Caco-2 (cell line): ENCODE measurements around the gene HOATZ. TPM values are rescaled to one million over a fixed set of nuclear protein-coding genes. Genes with fewer than 3 reads are reported as not detected.

Experiments
- BruUV-seq: library from RNA; stranded (reverse); fragments of 400-500 nt; replicated peaks from 2 replicates; lab custom pipeline; 2021; lab: Mats Ljungman, UMichigan
- CTCF ChIA-PET: fragments of 300-600 bp; sonication (Branson Sonifier 250); formaldehyde crosslinking; loops from one replicate; lab custom pipeline; 2022; ENCODE audit warnings: antibody characterized with exemption; lab: Charles Lee
- POLR2A ChIA-PET: fragments of 300-600 bp; sonication (Branson Sonifier 250); formaldehyde crosslinking; loops from one replicate; lab custom pipeline; 2022; ENCODE audit warnings: antibody characterized with exemption; lab: Charles Lee
- DNase-seq, 2 experiments: peaks; one replicate each; pipeline versions ENCODE4 v3.0.0 to v3.0.0-alpha.2; 2020 to 2022
- H3K27me3 ChIP-seq: replicated peaks from 2 replicates; pipeline ENCODE4 v1.6.0; 2011; ENCODE audit warnings: low read length; ENCODE audit not compliant: control insufficient read depth, insufficient read depth
- H3K36me3 ChIP-seq: 2 replicates; pipeline ENCODE4 v1.5.1; 2011; ENCODE audit warnings: low read length; ENCODE audit not compliant: control insufficient read depth, insufficient read depth
- H3K4me1 ChIP-seq: fragments of 250-450 bp; sonication (Bioruptor Pico); 2 replicates; pipeline ENCODE4 v1.5.1; 2020; ENCODE audit warnings: mild to moderate bottlenecking
- H3K4me3 ChIP-seq: 2 replicates; pipeline ENCODE4 v1.5.1; 2011; ENCODE audit warnings: low read depth, mild to moderate bottlenecking, control low read depth, low read length
- H3K9me3 ChIP-seq: fragments of 250-450 bp; sonication (Bioruptor Pico); 2 replicates; pipeline ENCODE4 v1.5.1; 2020; ENCODE audit warnings: mild to moderate bottlenecking, moderate library complexity
- H3K27ac Mint-ChIP-seq: one replicate; pipeline ENCODE4 v1.8.0; 2022; ENCODE audit warnings: mixed read lengths; ENCODE audit not compliant: unreplicated experiment
- H3K27me3 Mint-ChIP-seq: one replicate; pipeline ENCODE4 v1.8.0; 2022; ENCODE audit warnings: mixed read lengths; ENCODE audit not compliant: insufficient read depth, unreplicated experiment
- H3K36me3 Mint-ChIP-seq: one replicate; pipeline ENCODE4 v1.8.0; 2022; ENCODE audit warnings: mild to moderate bottlenecking, mixed read lengths; ENCODE audit not compliant: insufficient read depth, unreplicated experiment
- H3K4me1 Mint-ChIP-seq: one replicate; pipeline ENCODE4 v1.8.0; 2022; ENCODE audit warnings: low read depth, mixed read lengths; ENCODE audit not compliant: unreplicated experiment
- H3K4me3 Mint-ChIP-seq: one replicate; pipeline ENCODE4 v1.8.0; 2022; ENCODE audit warnings: mild to moderate bottlenecking, moderate library complexity, mixed read lengths; ENCODE audit not compliant: unreplicated experiment
- H3K9me3 Mint-ChIP-seq: one replicate; pipeline ENCODE4 v1.8.0; 2022; ENCODE audit warnings: mixed read lengths; ENCODE audit not compliant: unreplicated experiment
- intact Hi-C: fragments of 100-400 bp; cut with micrococcal nuclease; formaldehyde crosslinking; loops from one replicate; pipeline ENCODE4 v1.10.0; 2022; ENCODE audit not compliant: unreplicated experiment
- total RNA-seq: library from RNA; stranded (reverse); gene quantifications from 2 replicates; pipeline ENCODE4 v1.2.3, GENCODE V29; 2022
- TF ChIP-seq, protein P1 (sequence below), 2 experiments: fragments of 200-600 bp in 1 of 2; IDR thresholded peaks; 1 replicate in 1 of 2; 2 replicates in 1 of 2; pipeline versions ENCODE4 v1.5.1 to v1.8.0; 2011 to 2022; ENCODE audit warnings: antibody characterized with exemption in 1 of 2, control low read depth in 1 of 2, inconsistent platforms in 1 of 2, low read depth in 1 of 2, low read length in 1 of 2, mild to moderate bottlenecking in 1 of 2, moderate library complexity in 1 of 2; ENCODE audit not compliant: insufficient read depth in 1 of 2, severe bottlenecking in 1 of 2, unreplicated experiment in 1 of 2

Gene HOATZ
- total RNA-seq, 1 experiment from 2014 or later: not detected

DNA sequence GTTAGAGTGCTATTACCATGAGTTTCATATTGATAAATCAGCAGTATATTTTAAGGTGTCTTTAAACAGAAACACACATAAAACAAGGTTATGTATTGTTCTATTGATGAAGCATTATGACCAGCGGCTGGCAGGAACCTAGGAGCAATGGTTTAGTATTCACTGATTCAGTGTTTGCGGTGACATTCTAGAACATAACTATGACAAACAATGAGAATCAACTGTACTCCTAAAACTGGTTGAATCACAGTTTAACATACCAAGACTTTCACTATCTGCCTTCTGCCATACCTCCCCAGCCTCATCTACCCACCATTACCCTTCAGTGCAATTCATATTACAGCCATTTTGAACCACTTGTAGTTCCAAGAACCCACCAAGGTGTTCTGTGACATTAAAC, 8.8 kb downstream of the HOATZ start:
- H3K4me3 Mint-ChIP-seq: no peak overlapping the region
- BruUV-seq: no TSS peak
- ChIA-PET CTCF (no interaction called here), POLR2A (no interaction called here)
- H3K27ac Mint-ChIP-seq: no peak overlapping the region
- peaks cover 11% of the 10 kb centered on the region for H3K4me1 Mint-ChIP-seq
- H3K9me3 Mint-ChIP-seq: no peaks in the 10 kb centered on the region
- peaks cover 27% of the 10 kb centered on the region for H3K4me1 ChIP-seq
- no peaks in the 10 kb centered on the region for H3K36me3 ChIP-seq
- no peaks in the 10 kb centered on the region for H3K9me3 ChIP-seq
- intact Hi-C loops: no loop called here
- no peaks in the 10 kb centered on the region for H3K27me3 ChIP-seq
- no peaks in the 10 kb centered on the region for H3K27me3 Mint-ChIP-seq
- H3K4me3 ChIP-seq: no peak overlapping the region
- TF ChIP-seq, protein P1, sequence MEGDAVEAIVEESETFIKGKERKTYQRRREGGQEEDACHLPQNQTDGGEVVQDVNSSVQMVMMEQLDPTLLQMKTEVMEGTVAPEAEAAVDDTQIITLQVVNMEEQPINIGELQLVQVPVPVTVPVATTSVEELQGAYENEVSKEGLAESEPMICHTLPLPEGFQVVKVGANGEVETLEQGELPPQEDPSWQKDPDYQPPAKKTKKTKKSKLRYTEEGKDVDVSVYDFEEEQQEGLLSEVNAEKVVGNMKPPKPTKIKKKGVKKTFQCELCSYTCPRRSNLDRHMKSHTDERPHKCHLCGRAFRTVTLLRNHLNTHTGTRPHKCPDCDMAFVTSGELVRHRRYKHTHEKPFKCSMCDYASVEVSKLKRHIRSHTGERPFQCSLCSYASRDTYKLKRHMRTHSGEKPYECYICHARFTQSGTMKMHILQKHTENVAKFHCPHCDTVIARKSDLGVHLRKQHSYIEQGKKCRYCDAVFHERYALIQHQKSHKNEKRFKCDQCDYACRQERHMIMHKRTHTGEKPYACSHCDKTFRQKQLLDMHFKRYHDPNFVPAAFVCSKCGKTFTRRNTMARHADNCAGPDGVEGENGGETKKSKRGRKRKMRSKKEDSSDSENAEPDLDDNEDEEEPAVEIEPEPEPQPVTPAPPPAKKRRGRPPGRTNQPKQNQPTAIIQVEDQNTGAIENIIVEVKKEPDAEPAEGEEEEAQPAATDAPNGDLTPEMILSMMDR (IDR thresholded peaks at IDR 0.05; ENCODE audit: insufficient read depth in 1 of 2, low read depth in 1 of 2, low read length in 1 of 2, severe bottlenecking in 1 of 2, unreplicated experiment in 1 of 2): no peak
- no peaks in the 10 kb centered on the region for H3K36me3 Mint-ChIP-seq
- DNase-seq: no peak

DNA sequence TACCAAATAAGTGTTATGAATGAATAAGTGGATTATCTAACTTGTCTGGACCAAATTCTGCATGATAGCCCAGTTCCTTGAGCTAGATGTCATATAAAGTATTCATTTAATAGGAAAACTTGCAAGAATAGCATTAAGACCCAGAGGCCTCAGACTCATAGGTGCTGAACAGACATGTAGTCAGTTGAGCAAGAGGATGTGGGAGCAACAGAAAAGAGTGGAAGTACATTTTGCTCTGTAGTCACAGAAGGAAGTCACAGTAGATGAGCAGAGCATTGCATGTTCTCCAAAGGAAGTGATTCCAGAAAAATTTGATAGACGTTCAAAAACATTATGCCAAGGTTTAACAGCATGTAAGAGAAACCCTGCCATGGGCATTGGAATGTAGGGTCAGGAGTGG, 9.5 kb downstream of the HOATZ start:
- no peaks in the 10 kb centered on the region for H3K27me3 ChIP-seq
- H3K4me1 ChIP-seq: peaks cover 34% of the 10 kb centered on the region
- no peak for DNase-seq
- CTCF ChIA-PET: no interaction called here
- Mint-ChIP-seq H3K4me1 (peaks cover 11% of the 10 kb centered on the region), H3K4me3 (no peak overlapping the region), H3K36me3 (no peaks in the 10 kb centered on the region), H3K27ac (no peak overlapping the region), H3K9me3 (no peaks in the 10 kb centered on the region), H3K27me3 (no peaks in the 10 kb centered on the region)
- intact Hi-C loops: no loop called here
- TF ChIP-seq, protein P1 (IDR thresholded peaks at IDR 0.05; ENCODE audit: insufficient read depth in 1 of 2, low read depth in 1 of 2, low read length in 1 of 2, severe bottlenecking in 1 of 2, unreplicated experiment in 1 of 2): no peak
- H3K36me3 ChIP-seq: no peaks in the 10 kb centered on the region
- H3K4me3 ChIP-seq: no peak overlapping the region
- H3K9me3 ChIP-seq: no peaks in the 10 kb centered on the region
- BruUV-seq: no TSS peak
- POLR2A ChIA-PET: no interaction called here

DNA sequence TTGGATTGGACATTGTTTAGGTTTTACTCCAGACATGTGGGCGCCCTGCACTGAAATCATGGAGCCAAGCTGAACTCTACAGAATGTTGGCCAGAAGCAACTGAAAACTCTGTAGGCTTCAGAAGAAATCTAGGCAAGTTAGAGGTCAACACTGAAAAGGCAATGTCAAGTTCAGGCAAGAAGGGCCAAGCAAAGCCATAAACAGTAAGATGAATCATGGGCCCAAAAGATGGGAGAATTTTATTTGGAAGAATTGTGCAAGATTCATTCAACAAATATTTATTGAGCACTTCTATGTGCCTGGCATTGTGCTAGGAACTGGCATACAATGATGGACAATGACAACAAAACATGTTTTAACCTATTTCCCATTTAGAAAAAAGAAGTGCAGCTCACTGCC, 10.9 kb downstream of the HOATZ start:
- Mint-ChIP-seq H3K9me3 (no peaks in the 10 kb centered on the region), H3K27ac (no peak overlapping the region), H3K4me1 (peaks cover 19% of the 10 kb centered on the region), H3K4me3 (no peak overlapping the region), H3K27me3 (no peaks in the 10 kb centered on the region), H3K36me3 (no peaks in the 10 kb centered on the region)
- no peak for DNase-seq
- no peaks in the 10 kb centered on the region for H3K9me3 ChIP-seq
- no peak overlapping the region for H3K4me3 ChIP-seq
- TF ChIP-seq, protein P1 (IDR thresholded peaks at IDR 0.05; ENCODE audit: insufficient read depth in 1 of 2, low read depth in 1 of 2, low read length in 1 of 2, severe bottlenecking in 1 of 2, unreplicated experiment in 1 of 2): no peak
- CTCF ChIA-PET: no interaction called here
- H3K27me3 ChIP-seq: no peaks in the 10 kb centered on the region
- BruUV-seq: no TSS peak
- H3K4me1 ChIP-seq: peaks cover 34% of the 10 kb centered on the region
- POLR2A ChIA-PET: no interaction called here
- H3K36me3 ChIP-seq: no peaks in the 10 kb centered on the region
- intact Hi-C loops: no loop called here
